Parathyroid adenoma (tissue), 2 donors: Measurements from ENCODE around the gene CELSR3.

Experiments used
- H2AFZ ChIP-seq: fragments of 300-600 bp; sonication (generic); one replicate; pipeline ENCODE4 v1.7.0; 2017; ENCODE audit warnings: antibody characterized with exemption, mild to moderate bottlenecking
- H3K27ac ChIP-seq: fragments of 300-600 bp; sonication (generic); one replicate; pipeline ENCODE4 v1.7.0; 2017
- H3K27me3 ChIP-seq: fragments of 300-600 bp; sonication (generic); one replicate; pipeline ENCODE4 v1.7.0; 2017; ENCODE audit warnings: low read length; ENCODE audit not compliant: control insufficient read depth, insufficient read depth
- H3K36me3 ChIP-seq: fragments of 300-600 bp; sonication (generic); one replicate; pipeline ENCODE4 v1.7.0; 2017; ENCODE audit warnings: low read length; ENCODE audit not compliant: control insufficient read depth, insufficient read depth
- H3K4me1 ChIP-seq: fragments of 300-600 bp; sonication (generic); one replicate; pipeline ENCODE4 v1.7.0; 2017; ENCODE audit warnings: control low read depth
- H3K4me2 ChIP-seq: fragments of 300-600 bp; sonication (generic); one replicate; pipeline ENCODE4 v1.7.0; 2017; ENCODE audit warnings: low read length
- H3K4me3 ChIP-seq: fragments of 300-600 bp; sonication (generic); one replicate; pipeline ENCODE4 v1.7.0; 2017; ENCODE audit warnings: low read depth, low read length
- H3K79me2 ChIP-seq: fragments of 300-600 bp; sonication (generic); one replicate; pipeline ENCODE4 v1.7.0; 2017; ENCODE audit warnings: control low read depth
- H3K9ac ChIP-seq: fragments of 300-600 bp; sonication (generic); one replicate; pipeline ENCODE4 v1.7.0; 2017; ENCODE audit warnings: mild to moderate bottlenecking
- H3K9me3 ChIP-seq: fragments of 300-600 bp; sonication (generic); one replicate; pipeline ENCODE4 v1.7.0; 2017; ENCODE audit warnings: low read length; ENCODE audit not compliant: control insufficient read depth
- TF ChIP-seq, protein P1 (sequence below): fragments of 300-600 bp; sonication (generic); IDR thresholded peaks from one replicate; pipeline ENCODE4 v1.7.0; 2017; ENCODE audit warnings: antibody characterized with exemption, mild to moderate bottlenecking
- donor health status: primary hyperparathyroidism.

The CELSR3 gene

DNA sequence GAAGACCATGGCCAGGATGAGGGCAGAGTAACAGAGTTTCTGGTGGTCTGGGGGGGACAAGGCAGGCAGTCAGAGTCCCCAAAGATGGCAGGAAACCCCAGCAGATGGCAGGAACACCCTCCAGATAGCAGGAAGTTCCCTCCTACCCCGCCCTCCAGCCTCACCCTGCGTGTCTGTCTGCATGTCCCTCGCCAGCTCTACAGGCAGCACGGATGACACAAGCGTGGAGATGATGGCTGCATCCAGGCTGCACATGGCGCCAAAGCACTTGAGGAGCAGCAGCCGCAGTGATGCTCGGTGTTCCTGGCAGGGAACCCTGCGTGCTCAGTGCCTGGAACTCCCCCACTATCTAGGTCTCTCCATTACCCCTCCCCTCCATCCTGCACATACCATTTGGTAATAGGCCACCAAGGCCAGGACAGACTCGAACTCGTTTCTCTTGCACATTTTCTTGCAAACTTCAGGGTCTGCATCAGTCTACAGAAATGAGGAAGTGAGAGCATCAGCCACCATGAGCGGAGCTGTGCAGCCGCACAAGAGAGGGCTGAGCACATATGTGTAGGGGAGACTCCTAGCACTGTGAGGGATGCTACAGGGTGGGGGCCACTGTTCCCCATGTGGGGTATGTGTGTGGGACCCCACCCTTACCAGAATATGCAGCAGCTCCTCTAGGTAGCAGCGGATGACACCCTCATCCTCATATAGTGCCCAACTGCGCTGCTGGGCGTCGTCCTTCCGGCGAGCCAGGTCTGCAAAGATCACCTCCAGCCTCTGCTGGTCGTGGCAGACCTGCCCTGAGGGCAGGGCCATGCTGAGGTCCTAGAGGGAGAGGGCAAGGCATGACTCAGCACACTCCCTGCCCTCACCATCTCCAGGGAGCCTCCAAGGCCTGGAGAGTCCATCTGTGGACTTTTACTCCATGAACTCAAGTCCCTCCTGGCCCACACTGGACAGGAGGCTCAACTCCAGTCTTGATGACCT lies 17.0 kb upstream of the CELSR3 start:
- H3K9me3 ChIP-seq = no peaks in the 10 kb centered on the region
- H3K79me2 ChIP-seq = peaks cover 4% of the 10 kb centered on the region
- no peak overlapping the region for H3K4me2 ChIP-seq
- TF ChIP-seq, protein P1, sequence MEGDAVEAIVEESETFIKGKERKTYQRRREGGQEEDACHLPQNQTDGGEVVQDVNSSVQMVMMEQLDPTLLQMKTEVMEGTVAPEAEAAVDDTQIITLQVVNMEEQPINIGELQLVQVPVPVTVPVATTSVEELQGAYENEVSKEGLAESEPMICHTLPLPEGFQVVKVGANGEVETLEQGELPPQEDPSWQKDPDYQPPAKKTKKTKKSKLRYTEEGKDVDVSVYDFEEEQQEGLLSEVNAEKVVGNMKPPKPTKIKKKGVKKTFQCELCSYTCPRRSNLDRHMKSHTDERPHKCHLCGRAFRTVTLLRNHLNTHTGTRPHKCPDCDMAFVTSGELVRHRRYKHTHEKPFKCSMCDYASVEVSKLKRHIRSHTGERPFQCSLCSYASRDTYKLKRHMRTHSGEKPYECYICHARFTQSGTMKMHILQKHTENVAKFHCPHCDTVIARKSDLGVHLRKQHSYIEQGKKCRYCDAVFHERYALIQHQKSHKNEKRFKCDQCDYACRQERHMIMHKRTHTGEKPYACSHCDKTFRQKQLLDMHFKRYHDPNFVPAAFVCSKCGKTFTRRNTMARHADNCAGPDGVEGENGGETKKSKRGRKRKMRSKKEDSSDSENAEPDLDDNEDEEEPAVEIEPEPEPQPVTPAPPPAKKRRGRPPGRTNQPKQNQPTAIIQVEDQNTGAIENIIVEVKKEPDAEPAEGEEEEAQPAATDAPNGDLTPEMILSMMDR = no peak
- peaks cover 43% of the 10 kb centered on the region for H3K4me1 ChIP-seq
- no peak overlapping the region for H3K4me3 ChIP-seq
- no peak overlapping the region for H2AFZ ChIP-seq
- peak overlapping the region; percentile 95 for H3K27ac ChIP-seq
- H3K27me3 ChIP-seq = no peaks in the 10 kb centered on the region
- H3K9ac ChIP-seq = no peak overlapping the region
- H3K36me3 ChIP-seq = no peaks in the 10 kb centered on the region

DNA sequence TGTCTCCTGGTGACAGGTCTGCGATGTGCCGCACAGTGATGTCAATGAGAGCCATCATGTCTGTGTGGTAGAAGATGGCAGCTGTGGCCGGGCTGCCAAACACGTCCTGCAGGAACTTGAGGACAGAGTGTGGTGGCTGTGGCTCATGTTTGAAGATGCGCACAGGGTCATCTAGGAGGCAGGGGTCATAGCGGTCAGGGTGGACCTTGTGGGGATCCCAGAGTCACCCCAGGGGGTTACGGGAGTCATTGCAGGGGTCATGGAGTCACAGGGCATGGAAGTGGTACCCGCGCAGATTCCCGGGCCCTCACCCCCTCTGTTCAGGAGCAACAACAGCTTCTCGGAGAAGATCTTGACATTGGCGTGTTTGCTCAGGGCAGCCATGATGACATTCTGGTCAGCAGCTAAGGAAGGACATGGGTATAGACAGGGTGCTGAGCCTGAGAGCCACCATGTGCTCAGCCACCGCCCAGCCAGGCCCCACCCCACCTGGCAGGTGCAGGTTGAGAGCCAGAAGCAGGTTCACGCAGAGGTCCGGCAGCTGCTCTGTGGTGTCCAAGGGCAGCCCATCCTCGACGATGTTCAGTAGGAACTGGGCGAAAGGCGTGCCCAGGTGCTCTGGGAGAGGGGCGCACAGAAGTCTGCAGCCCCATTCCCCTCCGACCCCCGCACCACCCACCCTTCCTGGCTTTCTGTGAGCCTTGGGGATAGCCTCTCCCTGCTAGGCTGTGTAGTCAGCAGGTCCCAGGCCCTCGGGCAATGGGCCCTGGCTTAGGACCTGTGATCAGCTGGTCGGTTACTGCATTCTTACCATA lies 16.1 kb upstream of the CELSR3 start:
- Histone ChIP-seq H2AFZ (no peak overlapping the region), H3K9ac (no peak overlapping the region), H3K4me1 (peaks cover 43% of the 10 kb centered on the region), H3K27ac (peak overlapping the region; percentile 95), H3K79me2 (no peaks in the 10 kb centered on the region), H3K36me3 (no peaks in the 10 kb centered on the region), H3K27me3 (no peaks in the 10 kb centered on the region), H3K4me3 (no peak overlapping the region), H3K4me2 (no peak overlapping the region), H3K9me3 (no peaks in the 10 kb centered on the region)
- TF ChIP-seq, protein P1 = no peak

DNA sequence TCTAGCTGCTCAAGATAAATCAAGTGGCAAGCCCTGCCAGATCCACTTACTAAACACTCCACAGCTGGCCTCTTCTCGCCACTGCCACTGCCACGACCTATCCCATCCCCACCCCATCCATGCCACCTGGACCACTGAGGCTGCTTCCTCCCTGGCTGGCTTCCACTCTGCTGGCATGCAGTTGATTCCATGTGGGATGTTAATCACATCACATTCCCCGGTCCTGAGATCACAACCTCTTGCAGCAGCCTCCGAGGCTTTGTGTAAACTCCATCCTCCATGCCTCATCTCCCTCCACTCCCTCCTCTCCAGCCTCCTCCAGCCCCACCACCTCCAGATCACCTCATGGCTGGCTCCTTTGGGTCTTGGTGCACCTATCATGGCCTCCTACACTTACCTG lies 15.4 kb upstream of the CELSR3 start:
- Histone ChIP-seq H3K27ac (peak overlapping the region; percentile 95), H3K9me3 (no peaks in the 10 kb centered on the region), H3K79me2 (no peaks in the 10 kb centered on the region), H3K4me1 (peaks cover 37% of the 10 kb centered on the region), H3K27me3 (no peaks in the 10 kb centered on the region), H3K4me3 (no peak overlapping the region), H3K9ac (no peak overlapping the region), H3K36me3 (no peaks in the 10 kb centered on the region), H2AFZ (no peak overlapping the region), H3K4me2 (no peak overlapping the region)
- TF ChIP-seq, protein P1 = no peak

DNA sequence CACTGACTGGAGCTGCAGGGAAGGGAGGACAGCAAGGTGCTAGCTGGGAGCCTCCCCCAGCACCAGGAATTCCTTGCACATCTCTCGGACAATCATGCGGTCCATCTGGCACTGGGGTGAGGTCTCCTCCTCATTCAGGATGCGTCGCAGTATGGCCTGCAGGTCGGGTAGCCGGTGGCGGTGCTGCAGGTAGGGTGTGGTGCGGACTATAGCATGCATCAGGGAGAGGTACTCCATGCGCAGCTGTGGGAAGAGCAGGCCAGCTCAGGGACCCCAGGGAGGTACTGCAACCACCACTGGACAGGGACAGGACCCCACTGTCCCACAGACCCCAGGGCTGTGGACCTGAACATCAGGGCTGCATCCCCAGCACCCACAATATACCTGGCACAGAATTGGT lies 11.8 kb upstream of the CELSR3 start:
- Histone ChIP-seq H3K4me2 (no peak overlapping the region), H3K27ac (no peak overlapping the region), H3K36me3 (no peaks in the 10 kb centered on the region), H3K9me3 (no peaks in the 10 kb centered on the region), H3K9ac (no peak overlapping the region), H3K4me3 (no peak overlapping the region), H3K27me3 (no peaks in the 10 kb centered on the region), H3K4me1 (peaks cover 5% of the 10 kb centered on the region), H3K79me2 (peaks cover 3% of the 10 kb centered on the region), H2AFZ (no peak overlapping the region)
- TF ChIP-seq, protein P1 = no peak
